HepG2 (cell line): Measurements from ENCODE around the gene CCL1. TPM values are rescaled to one million over a fixed set of nuclear protein-coding genes. Genes with fewer than 3 reads are reported as not detected.

ENCODE experiments used
- AKAP8 ChIP-seq: sonication (generic); formaldehyde crosslinking; IDR thresholded peaks from 2 replicates; pipeline ENCODE4 v1.5.1; 2020; ENCODE audit warnings: mild to moderate bottlenecking, missing genetic modification reagents
- ARNT ChIP-seq: fragments of 450-650 bp; IDR thresholded peaks from 2 replicates; pipeline ENCODE4 v1.6.1; 2017
- CCDC6 ChIP-seq: sonication (generic); formaldehyde crosslinking; IDR thresholded peaks from 2 replicates; pipeline ENCODE4 v1.8.1; 2022; ENCODE audit warnings: mild to moderate bottlenecking, missing genetic modification reagents, moderate library complexity
- CTCF ChIP-seq: sonication (generic); formaldehyde crosslinking; IDR thresholded peaks from 2 replicates; pipeline ENCODE4 v1.5.0; 2020; ENCODE audit warnings: mild to moderate bottlenecking, missing genetic modification reagents, moderate library complexity
- EED ChIP-seq: sonication (generic); formaldehyde crosslinking; IDR thresholded peaks from 2 replicates; pipeline ENCODE4 v1.5.0; 2020; ENCODE audit warnings: mild to moderate bottlenecking, missing genetic modification reagents
- ERF ChIP-seq: IDR thresholded peaks from 2 replicates; pipeline ENCODE4 v1.6.1; 2018; ENCODE audit warnings: missing biosample characterization, missing genetic modification reagents
- FOXM1 ChIP-seq: sonication (generic); formaldehyde crosslinking; IDR thresholded peaks from 2 replicates; pipeline ENCODE4 v1.5.0; 2020; ENCODE audit warnings: missing genetic modification reagents
- FOXO1 ChIP-seq: sonication (generic); formaldehyde crosslinking; IDR thresholded peaks from 2 replicates; pipeline ENCODE4 v1.4.0; 2020; ENCODE audit warnings: missing genetic modification reagents
- JUNB ChIP-seq: sonication (generic); formaldehyde crosslinking; IDR thresholded peaks from 2 replicates; pipeline ENCODE4 v1.8.0; 2022; ENCODE audit warnings: missing genetic modification reagents, mild to moderate bottlenecking, borderline replicate concordance
- MIER3 ChIP-seq: IDR thresholded peaks from 2 replicates; pipeline ENCODE4 v1.6.1; 2016; ENCODE audit warnings: missing compliant biosample characterization, borderline replicate concordance
- NFYC ChIP-seq: IDR thresholded peaks from 2 replicates; pipeline ENCODE4 v1.6.1; 2016; ENCODE audit warnings: missing genetic modification reagents, missing compliant biosample characterization
- POLR2AphosphoS5 ChIP-seq: IDR thresholded peaks from 2 replicates; pipeline ENCODE4 v1.6.1; 2012; ENCODE audit warnings: low read depth, low read length
- PTBP1 ChIP-seq: fragments of 200-400 bp; formaldehyde crosslinking; IDR thresholded peaks from 2 replicates; pipeline ENCODE4 v1.6.1; 2018; ENCODE audit warnings: low read length, low read depth; ENCODE audit not compliant: poor library complexity, severe bottlenecking
- SOX6 ChIP-seq, 2 experiments: fragments of 450-650 bp in 1 of 2; sonication (generic) in 1 of 2; formaldehyde crosslinking in 1 of 2; IDR thresholded peaks; 2 replicates each; pipeline versions ENCODE4 v1.4.0 to v1.6.1; 2017 to 2020; ENCODE audit warnings: antibody characterized with exemption in 1 of 2, mild to moderate bottlenecking in 1 of 2, missing genetic modification reagents in 1 of 2
- SRF ChIP-seq: IDR thresholded peaks from 2 replicates; pipeline ENCODE4 v1.6.1; 2011; ENCODE audit warnings: mild to moderate bottlenecking, low read depth, low read length, moderate library complexity
- STAG1 ChIP-seq: sonication (generic); formaldehyde crosslinking; IDR thresholded peaks from 2 replicates; pipeline ENCODE4 v1.4.0; 2020; ENCODE audit warnings: missing genetic modification reagents
- TGIF2 ChIP-seq: IDR thresholded peaks from 2 replicates; pipeline ENCODE4 v1.6.1; 2016; ENCODE audit warnings: control low read depth, missing compliant biosample characterization
- ZFP41 ChIP-seq: sonication (generic); formaldehyde crosslinking; IDR thresholded peaks from 2 replicates; pipeline ENCODE4 v1.4.0; 2020; ENCODE audit warnings: mild to moderate bottlenecking, missing genetic modification reagents, borderline replicate concordance
- ZNF138 ChIP-seq: sonication (generic); formaldehyde crosslinking; IDR thresholded peaks from 2 replicates; pipeline ENCODE4 v1.5.0; 2020; ENCODE audit warnings: mild to moderate bottlenecking, low read depth, missing genetic modification reagents
- ZNF260 ChIP-seq: sonication (generic); formaldehyde crosslinking; IDR thresholded peaks from 2 replicates; pipeline ENCODE4 v1.4.0; 2020; ENCODE audit warnings: missing genetic modification reagents, low read depth, mild to moderate bottlenecking, borderline replicate concordance
- ZNF3 ChIP-seq: IDR thresholded peaks from 2 replicates; pipeline ENCODE4 v1.7.0; 2017; ENCODE audit warnings: inconsistent platforms
- ZNF564 ChIP-seq: sonication (generic); formaldehyde crosslinking; IDR thresholded peaks from 2 replicates; pipeline ENCODE4 v1.8.1; 2023; ENCODE audit warnings: mild to moderate bottlenecking, missing genetic modification reagents
- ZNF567 ChIP-seq: sonication (generic); formaldehyde crosslinking; IDR thresholded peaks from 2 replicates; pipeline ENCODE4 v1.8.1; 2023; ENCODE audit warnings: mild to moderate bottlenecking, missing genetic modification reagents, borderline replicate concordance
- ZNF660 ChIP-seq: sonication (generic); formaldehyde crosslinking; IDR thresholded peaks from 2 replicates; pipeline ENCODE4 v1.5.1; 2020; ENCODE audit warnings: mild to moderate bottlenecking, low read depth, missing genetic modification reagents, borderline replicate concordance
- ZNF773 ChIP-seq: sonication (generic); formaldehyde crosslinking; IDR thresholded peaks from 2 replicates; pipeline ENCODE4 v1.4.0; 2020; ENCODE audit warnings: missing genetic modification reagents, borderline replicate concordance
- ZNF777 ChIP-seq: sonication (generic); formaldehyde crosslinking; IDR thresholded peaks from 2 replicates; pipeline ENCODE4 v1.4.0; 2020; ENCODE audit warnings: missing genetic modification reagents
- ZNF883 ChIP-seq: sonication (generic); formaldehyde crosslinking; IDR thresholded peaks from 2 replicates; pipeline ENCODE4 v1.5.1; 2020; ENCODE audit warnings: mild to moderate bottlenecking, missing genetic modification reagents; ENCODE audit errors: not compliant biosample characterization
- polyA plus RNA-seq, 8 experiments: library from polyadenylated mRNA; depleted of rRNA in 3 of 8; stranded (reverse) in 7 of 8; unstranded in 1 of 8; fragments of >200 nt; fragmentation: Illumina TruSeq in 4 of 8; extraction: Trizol in 4 of 8; gene quantifications; 2 replicates each; pipeline versions ENCODE4 v1.2.1 to v1.2.3, GENCODE V29; 2011 to 2016; ENCODE audit warnings: low read depth in 4 of 8, missing spikeins in 1 of 8, mixed read lengths in 1 of 8; ENCODE audit not compliant: insufficient read depth in 1 of 8
- total RNA-seq, 5 experiments: library from RNA; depleted of rRNA; stranded (reverse); fragments of >200 nt; fragmentation: Illumina TruSeq; extraction: Trizol; gene quantifications; 2 replicates each; pipeline ENCODE4 v1.2.3, GENCODE V29; 2016; ENCODE audit warnings: low read depth in 1 of 5
- TF ChIP-seq, protein P1 (sequence below), 2 experiments: sonication (generic) in 1 of 2; formaldehyde crosslinking in 1 of 2; IDR thresholded peaks; 2 replicates each; pipeline versions ENCODE4 v1.4.0 to v1.6.1; 2018 to 2020; ENCODE audit warnings: missing genetic modification reagents in 2 of 2, borderline replicate concordance in 1 of 2, low read depth in 1 of 2, mild to moderate bottlenecking in 1 of 2, missing biosample characterization in 1 of 2
- TF ChIP-seq, protein P2 (sequence below): sonication (generic); formaldehyde crosslinking; IDR thresholded peaks from 2 replicates; pipeline ENCODE4 v1.8.1; 2023; ENCODE audit warnings: mild to moderate bottlenecking, missing genetic modification reagents

The CCL1 gene
- total and polyA plus RNA-seq, 2 of the 13 experiments (the other 11 are each of a cell fraction or from before 2014, with no cell fraction given), result not detected

GRCh38 chr17:34361478-34362061, 1.5 kb downstream of the CCL1 start (continued):
- TF ChIP-seq EED (CRISPR knock-in tag), result no peak
- no peak for TF ChIP-seq JUNB (CRISPR knock-in tag)
- peak; percentile 32; the same call in 1 of the 2 replicates for TF ChIP-seq ERF
- TF ChIP-seq ZNF883 (CRISPR knock-in tag), result no peak
- TF ChIP-seq SOX6 (IDR thresholded peaks at IDR 0.05), result no peak
- no peak for TF ChIP-seq SOX6 (CRISPR knock-in tag; IDR thresholded peaks at IDR 0.05)
- no peak for TF ChIP-seq ZNF564 (CRISPR knock-in tag)
- no peak for TF ChIP-seq ZNF3 (CRISPR knock-in tag)
- no peak for TF ChIP-seq POLR2AphosphoS5
- TF ChIP-seq ZNF567 (CRISPR knock-in tag), result no peak
- TF ChIP-seq CTCF (CRISPR knock-in tag), result peak; percentile 94
- TF ChIP-seq ZNF660 (CRISPR knock-in tag), result no peak
- no peak for TF ChIP-seq ZNF777 (CRISPR knock-in tag)
- TF ChIP-seq, protein P1, sequence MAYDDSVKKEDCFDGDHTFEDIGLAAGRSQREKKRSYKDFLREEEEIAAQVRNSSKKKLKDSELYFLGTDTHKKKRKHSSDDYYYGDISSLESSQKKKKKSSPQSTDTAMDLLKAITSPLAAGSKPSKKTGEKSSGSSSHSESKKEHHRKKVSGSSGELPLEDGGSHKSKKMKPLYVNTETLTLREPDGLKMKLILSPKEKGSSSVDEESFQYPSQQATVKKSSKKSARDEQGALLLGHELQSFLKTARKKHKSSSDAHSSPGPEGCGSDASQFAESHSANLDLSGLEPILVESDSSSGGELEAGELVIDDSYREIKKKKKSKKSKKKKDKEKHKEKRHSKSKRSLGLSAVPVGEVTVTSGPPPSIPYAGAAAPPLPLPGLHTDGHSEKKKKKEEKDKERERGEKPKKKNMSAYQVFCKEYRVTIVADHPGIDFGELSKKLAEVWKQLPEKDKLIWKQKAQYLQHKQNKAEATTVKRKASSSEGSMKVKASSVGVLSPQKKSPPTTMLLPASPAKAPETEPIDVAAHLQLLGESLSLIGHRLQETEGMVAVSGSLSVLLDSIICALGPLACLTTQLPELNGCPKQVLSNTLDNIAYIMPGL (CRISPR knock-in tag; IDR thresholded peaks at IDR 0.05; ENCODE audit: borderline replicate concordance in 1 of 2, low read depth in 1 of 2), result 0 out of 4 replicates have a peak, but pooled peaks of 1 of the 2 experiments have one; percentile 36
- no peak for TF ChIP-seq ZNF773 (CRISPR knock-in tag)
- TF ChIP-seq SRF, result 0 out of 2 replicates have a peak, but pooled peaks have one; percentile 7
- no peak for TF ChIP-seq ARNT
- no peak for TF ChIP-seq AKAP8 (CRISPR knock-in tag)
- TF ChIP-seq TGIF2 (CRISPR knock-in tag), result no peak
- TF ChIP-seq NFYC (CRISPR knock-in tag), result no peak
- TF ChIP-seq ZFP41, result no peak
- no peak for TF ChIP-seq CCDC6
- TF ChIP-seq, protein P2, sequence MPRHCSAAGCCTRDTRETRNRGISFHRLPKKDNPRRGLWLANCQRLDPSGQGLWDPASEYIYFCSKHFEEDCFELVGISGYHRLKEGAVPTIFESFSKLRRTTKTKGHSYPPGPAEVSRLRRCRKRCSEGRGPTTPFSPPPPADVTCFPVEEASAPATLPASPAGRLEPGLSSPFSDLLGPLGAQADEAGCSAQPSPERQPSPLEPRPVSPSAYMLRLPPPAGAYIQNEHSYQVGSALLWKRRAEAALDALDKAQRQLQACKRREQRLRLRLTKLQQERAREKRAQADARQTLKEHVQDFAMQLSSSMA (CRISPR knock-in tag), result no peak
- TF ChIP-seq MIER3 (CRISPR knock-in tag), result 0 out of 2 replicates have a peak, but pooled peaks have one; percentile 25
- TF ChIP-seq FOXM1, result no peak
- no peak for TF ChIP-seq ZNF260 (CRISPR knock-in tag)
- peak; percentile 94 for TF ChIP-seq STAG1 (CRISPR knock-in tag)
- TF ChIP-seq PTBP1, result no peak
- no peak for TF ChIP-seq FOXO1 (CRISPR knock-in tag)
- TF ChIP-seq ZNF138 (CRISPR knock-in tag), result no peak
